Measurements from ENCODE around the gene HAS3.
"Not testable (repeated sequence)": the region's sequence is repeated elsewhere in the genome, so short reads cannot be mapped to it uniquely, and the experiment has no call there.

The HAS3 gene

DNA sequence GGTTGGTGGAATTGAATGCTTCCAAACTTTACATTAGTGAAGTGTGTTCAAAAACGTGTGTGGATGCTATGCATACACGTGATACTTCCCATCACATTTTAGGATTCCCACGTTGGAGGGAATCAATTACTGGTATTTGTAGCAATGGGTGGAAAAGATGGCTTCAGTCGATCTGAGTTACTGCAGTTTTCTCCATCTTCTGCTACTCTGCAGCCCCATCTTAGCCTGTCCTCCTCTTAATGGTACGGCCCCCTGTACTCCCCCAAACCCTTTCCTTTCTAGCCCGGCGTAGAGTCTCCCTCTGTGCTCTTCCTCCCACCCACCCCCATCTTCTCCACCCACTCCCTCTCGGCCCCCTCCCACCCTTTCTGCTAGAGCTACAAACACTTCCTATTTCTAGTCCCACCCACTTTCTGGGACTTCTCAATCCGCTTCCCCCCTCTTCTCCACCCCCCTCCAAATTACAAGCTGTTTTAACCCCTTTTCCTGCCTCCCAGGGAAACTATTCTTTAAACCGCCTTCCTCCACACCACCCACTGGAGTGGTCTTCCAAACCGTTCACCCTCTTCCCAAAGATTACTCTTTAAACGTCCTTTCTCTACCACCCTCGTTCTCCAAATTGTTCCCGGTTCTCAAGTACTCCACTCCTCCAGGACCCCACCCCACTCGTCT is 25.9 kb downstream of the HAS3 start:
- no peak for DNase-seq (ENCODE audit: extremely low read depth, low read depth)
- TF ChIP-seq, protein P1, sequence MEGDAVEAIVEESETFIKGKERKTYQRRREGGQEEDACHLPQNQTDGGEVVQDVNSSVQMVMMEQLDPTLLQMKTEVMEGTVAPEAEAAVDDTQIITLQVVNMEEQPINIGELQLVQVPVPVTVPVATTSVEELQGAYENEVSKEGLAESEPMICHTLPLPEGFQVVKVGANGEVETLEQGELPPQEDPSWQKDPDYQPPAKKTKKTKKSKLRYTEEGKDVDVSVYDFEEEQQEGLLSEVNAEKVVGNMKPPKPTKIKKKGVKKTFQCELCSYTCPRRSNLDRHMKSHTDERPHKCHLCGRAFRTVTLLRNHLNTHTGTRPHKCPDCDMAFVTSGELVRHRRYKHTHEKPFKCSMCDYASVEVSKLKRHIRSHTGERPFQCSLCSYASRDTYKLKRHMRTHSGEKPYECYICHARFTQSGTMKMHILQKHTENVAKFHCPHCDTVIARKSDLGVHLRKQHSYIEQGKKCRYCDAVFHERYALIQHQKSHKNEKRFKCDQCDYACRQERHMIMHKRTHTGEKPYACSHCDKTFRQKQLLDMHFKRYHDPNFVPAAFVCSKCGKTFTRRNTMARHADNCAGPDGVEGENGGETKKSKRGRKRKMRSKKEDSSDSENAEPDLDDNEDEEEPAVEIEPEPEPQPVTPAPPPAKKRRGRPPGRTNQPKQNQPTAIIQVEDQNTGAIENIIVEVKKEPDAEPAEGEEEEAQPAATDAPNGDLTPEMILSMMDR (IDR thresholded peaks at IDR 0.05; ENCODE audit: low read depth, low read length, missing control alignments) = no peak
- H3K4me3 ChIP-seq (replicated peaks; ENCODE audit: low read depth, low read length) = peak overlapping the region; percentile 99

DNA sequence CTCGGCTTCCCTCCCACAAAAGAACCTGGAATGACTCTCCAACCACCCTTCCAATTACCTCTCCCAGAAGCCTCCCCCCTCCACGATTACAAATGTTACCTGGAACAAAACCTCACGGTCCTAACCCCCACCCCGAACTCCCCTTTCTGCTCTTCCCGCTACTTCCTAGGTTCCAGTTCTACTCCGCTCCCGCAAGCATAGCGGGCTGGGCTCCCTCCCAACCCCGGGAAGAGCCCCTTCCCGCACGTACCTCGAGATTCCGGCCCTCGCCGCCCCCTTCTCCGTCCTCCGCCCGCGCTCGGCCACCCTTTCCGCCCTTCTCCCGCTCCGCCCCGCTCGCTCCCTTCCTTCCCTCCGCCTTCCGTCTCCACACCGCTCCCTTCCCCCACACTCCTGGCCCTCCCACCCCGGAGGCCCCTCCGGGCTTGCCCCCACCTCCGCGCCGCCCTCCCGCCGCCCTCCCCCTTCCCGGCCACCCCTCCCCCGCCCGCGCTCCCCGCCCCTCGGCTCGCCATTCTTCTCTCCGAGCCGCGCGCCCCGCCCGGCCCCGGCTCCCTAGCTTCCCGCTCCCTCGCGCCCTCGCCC is 26.5 kb downstream of the HAS3 start:
- TF ChIP-seq, protein P1 (IDR thresholded peaks at IDR 0.05; ENCODE audit: low read depth, low read length, missing control alignments) = no peak
- DNase-seq (ENCODE audit: extremely low read depth, low read depth) = no peak
- H3K4me3 ChIP-seq (replicated peaks; ENCODE audit: low read depth, low read length) = peak overlapping the region; percentile 99

DNA sequence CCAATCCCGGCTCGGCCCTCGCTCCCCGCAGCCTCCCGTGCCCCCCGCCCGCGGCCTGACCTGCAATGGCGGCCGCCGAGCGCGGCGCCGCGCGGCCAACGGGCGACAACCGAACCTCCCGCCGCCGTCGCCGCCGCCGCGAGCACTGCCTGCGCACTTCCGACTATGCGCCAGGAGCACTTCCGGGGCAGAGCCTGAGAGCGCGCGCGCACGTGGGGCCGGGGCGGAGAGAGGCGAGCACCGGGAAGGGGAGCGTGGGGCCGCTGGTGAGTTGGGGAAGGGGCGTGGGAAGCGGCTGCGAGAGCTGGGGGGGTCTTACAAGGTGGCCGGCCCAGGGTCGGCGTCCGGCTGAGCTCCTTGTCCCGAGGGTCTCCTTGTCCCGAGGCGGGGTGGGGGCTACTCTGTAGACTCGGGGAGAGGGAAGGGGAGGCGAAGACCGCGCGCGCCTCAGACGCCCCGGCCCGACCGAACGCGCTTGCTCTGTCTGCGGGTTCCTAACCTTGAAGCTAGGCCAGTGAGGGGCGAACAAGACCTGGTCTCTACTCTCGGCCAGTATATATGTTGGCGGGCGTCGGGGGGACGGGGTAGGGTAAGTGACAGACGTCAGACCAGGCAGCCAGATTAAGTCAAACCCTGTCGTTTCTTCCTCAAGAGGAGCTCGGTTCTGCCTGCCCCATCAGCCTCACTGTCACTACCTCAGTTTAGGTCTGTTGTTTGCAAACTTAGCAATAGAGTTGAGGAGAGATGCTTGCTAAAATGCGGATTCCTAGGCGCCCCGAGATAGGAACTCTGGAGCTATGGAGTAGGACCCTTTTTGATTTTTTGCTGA is 27.2 kb downstream of the HAS3 start, which contains the start of the genes CHTF8 and UTP4:
CHTF8 (minus strand) TSS at position 165 of the 829 bp plus-strand sequence. CDS start 11,130 bp downstream, outside the sequence.
UTP4 (plus strand) TSS at position 226 of the 829 bp plus-strand sequence. CDS start 811 bp downstream, outside the sequence.
- DNase-seq (ENCODE audit: extremely low read depth, low read depth) = no peak
- TF ChIP-seq, protein P1 (IDR thresholded peaks at IDR 0.05; ENCODE audit: low read depth, low read length, missing control alignments) = no peak
- H3K4me3 ChIP-seq (replicated peaks; ENCODE audit: low read depth, low read length) = peak within 1 kb of the TSS; percentile 99

DNA sequence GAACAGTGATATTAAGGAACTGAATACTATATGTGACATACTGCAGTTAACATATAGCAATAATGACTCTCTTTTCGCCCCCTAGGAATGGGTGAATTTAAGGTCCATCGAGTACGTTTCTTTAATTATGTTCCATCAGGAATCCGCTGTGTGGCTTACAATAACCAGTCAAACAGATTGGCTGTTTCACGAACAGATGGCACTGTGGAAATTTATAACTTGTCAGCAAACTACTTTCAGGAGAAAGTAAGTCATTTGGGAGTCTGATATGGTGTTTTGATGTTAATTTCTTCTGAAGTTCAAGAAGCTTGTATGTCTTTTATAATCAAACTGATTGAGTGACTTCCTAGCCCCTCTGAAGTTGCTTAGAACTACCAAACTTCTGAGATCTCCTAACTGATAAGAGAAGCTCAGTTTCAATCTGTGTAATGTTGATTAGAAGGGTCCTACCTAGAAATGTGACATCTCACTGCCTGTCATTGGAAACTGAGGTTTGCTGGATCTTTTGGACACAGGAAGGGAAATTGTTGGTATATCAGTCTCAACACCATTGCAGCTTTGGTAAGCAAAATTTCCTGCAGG is 28.0 kb downstream of the HAS3 start:
- H3K4me3 ChIP-seq (replicated peaks; ENCODE audit: low read depth, low read length) = peak overlapping the region; percentile 99
- TF ChIP-seq, protein P1 (IDR thresholded peaks at IDR 0.05; ENCODE audit: low read depth, low read length, missing control alignments) = no peak
- no peak for DNase-seq (ENCODE audit: extremely low read depth, low read depth)

DNA sequence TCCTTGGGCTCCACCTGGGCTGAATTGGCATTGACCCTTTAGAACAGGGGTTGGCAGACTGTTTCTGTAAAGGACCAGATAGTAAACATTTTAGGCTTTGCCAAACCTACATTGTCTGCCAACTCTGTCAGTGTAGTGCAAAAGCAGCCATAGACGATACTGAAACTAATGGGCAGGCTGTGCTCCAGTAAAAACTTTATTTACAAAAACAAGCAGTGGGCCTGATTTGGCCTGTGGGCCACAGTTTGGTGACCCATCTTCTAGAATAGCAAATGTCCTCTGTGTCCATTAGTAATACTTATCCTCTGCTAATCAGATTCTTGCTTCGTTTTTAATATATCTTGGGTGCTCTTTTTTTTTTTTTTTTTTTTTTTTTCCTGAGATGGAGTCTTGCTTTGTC is 33.2 kb downstream of the HAS3 start:
- DNase-seq (ENCODE audit: extremely low read depth, low read depth) = no peak
- TF ChIP-seq, protein P1 (IDR thresholded peaks at IDR 0.05; ENCODE audit: low read depth, low read length, missing control alignments) = no peak
- H3K4me3 ChIP-seq (replicated peaks; ENCODE audit: low read depth, low read length) = no peak overlapping the region

DNA sequence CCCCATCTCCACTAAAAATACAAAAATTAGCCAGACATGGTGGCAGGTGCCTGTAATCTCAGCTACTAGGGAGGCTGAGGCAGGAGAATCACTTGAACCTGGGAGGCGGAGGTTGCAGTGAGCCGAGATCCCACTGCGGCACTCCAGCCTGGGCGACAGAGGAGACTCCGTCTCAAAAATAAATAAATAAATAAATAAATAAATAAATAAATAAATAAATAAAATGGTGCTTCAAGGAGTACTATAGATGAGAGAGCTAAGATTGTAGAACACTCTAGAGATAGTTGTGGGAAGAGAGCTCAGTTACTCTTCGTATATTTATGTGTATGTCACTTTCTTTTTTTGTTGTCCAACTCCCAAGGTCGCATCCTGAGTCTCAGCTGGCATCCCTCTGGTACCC is 34.0 kb downstream of the HAS3 start:
- not testable (repeated sequence) for H3K4me3 ChIP-seq (replicated peaks; ENCODE audit: low read depth, low read length); DNase-seq (ENCODE audit: extremely low read depth, low read depth)
